ENCODE data around the gene ZNF445.
"Not testable (repeated sequence)": the region's sequence is repeated elsewhere in the genome, so short reads cannot be mapped to it uniquely, and the experiment has no call there.

DNA sequence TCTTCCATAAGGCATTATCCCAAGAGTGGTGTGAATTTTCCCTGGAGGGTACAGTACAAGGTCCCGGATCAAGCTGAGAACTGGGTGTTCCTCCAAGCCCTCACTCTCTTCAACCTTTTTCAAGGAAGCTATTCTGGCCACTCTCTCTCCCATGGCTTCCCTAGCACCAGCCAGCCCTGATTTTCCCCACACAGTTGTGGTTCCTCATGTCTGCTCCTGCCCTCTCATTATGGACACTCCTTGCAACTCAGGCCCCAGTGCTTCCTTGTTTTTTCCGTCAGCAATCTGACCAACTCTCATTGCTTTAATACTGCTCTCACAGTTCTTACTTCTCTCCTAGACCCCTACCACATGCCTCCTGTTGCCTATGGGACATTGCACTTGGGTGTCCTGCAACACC, 25.7 kb upstream of the ZNF445 start:
- TF ChIP-seq, protein P1, sequence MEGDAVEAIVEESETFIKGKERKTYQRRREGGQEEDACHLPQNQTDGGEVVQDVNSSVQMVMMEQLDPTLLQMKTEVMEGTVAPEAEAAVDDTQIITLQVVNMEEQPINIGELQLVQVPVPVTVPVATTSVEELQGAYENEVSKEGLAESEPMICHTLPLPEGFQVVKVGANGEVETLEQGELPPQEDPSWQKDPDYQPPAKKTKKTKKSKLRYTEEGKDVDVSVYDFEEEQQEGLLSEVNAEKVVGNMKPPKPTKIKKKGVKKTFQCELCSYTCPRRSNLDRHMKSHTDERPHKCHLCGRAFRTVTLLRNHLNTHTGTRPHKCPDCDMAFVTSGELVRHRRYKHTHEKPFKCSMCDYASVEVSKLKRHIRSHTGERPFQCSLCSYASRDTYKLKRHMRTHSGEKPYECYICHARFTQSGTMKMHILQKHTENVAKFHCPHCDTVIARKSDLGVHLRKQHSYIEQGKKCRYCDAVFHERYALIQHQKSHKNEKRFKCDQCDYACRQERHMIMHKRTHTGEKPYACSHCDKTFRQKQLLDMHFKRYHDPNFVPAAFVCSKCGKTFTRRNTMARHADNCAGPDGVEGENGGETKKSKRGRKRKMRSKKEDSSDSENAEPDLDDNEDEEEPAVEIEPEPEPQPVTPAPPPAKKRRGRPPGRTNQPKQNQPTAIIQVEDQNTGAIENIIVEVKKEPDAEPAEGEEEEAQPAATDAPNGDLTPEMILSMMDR (IDR thresholded peaks at IDR 0.05): not testable (repeated sequence)
- not testable (repeated sequence) for TF ChIP-seq POLR2A (IDR thresholded peaks at IDR 0.05)

Measured in body of pancreas (tissue), 4 donors.